HEK293 (cell line): ENCODE data around the gene CTIF.

Experiments
- CTCF ChIA-PET: fragments of 350-600 bp; formaldehyde crosslinking; extraction: SDS; loops from one replicate; lab custom pipeline; 2021; ENCODE audit warnings: antibody characterized with exemption; lab: Yijun Ruan, JAX
- POLR2A ChIA-PET: fragments of 300-600 bp; formaldehyde crosslinking; extraction: SDS; loops from one replicate; lab custom pipeline; 2020; ENCODE audit warnings: antibody characterized with exemption, inconsistent platforms; lab: Yijun Ruan, JAX
- H3K27ac ChIP-seq: fragments of 200-500 bp; sonication (Bioruptor generic); 2 replicates; pipeline ENCODE4 v1.5.1; 2014; ENCODE audit warnings: low read depth, low read length, control low read depth, inconsistent platforms; ENCODE audit errors: extremely low read depth
- H3K36me3 ChIP-seq, 2 experiments: fragments of 200-500 bp in 1 of 2; sonication (Bioruptor generic) in 1 of 2; 1 replicate in 1 of 2; 2 replicates in 1 of 2; pipeline ENCODE4 v1.5.1; 2014 to 2017; ENCODE audit warnings: inconsistent platforms in 2 of 2, low read length in 2 of 2; ENCODE audit not compliant: control insufficient read depth in 2 of 2, insufficient read depth in 1 of 2
- H3K4me1 ChIP-seq: fragments of 200-500 bp; sonication (Bioruptor generic); 2 replicates; pipeline ENCODE4 v1.5.1; 2014; ENCODE audit warnings: mild to moderate bottlenecking, low read length, inconsistent platforms; ENCODE audit not compliant: control insufficient read depth, insufficient read depth
- H3K4me3 ChIP-seq: 2 replicates; pipeline ENCODE4 v1.5.1; 2011; ENCODE audit warnings: low read depth, mild to moderate bottlenecking, control low read depth, low read length, moderate library complexity
- H3K9me3 ChIP-seq: fragments of 200-500 bp; sonication (Bioruptor generic); 2 replicates; pipeline ENCODE4 v1.5.1; 2014; ENCODE audit warnings: low read depth, low read length, inconsistent platforms; ENCODE audit not compliant: control insufficient read depth, insufficient read depth
- PRDM1 ChIP-seq: fragments of 450-650 bp; formaldehyde crosslinking; IDR thresholded peaks from 2 replicates; pipeline ENCODE4; 2016; ENCODE audit warnings: missing biosample characterization, missing genetic modification characterization
- PRDM10 ChIP-seq: fragments of 450-650 bp; formaldehyde crosslinking; IDR thresholded peaks from 2 replicates; pipeline ENCODE4 v1.5.1; 2016; ENCODE audit warnings: missing biosample characterization, missing genetic modification characterization
- SETDB1 ChIP-seq: IDR thresholded peaks from one replicate; pipeline ENCODE4 v1.6.1; 2017; ENCODE audit warnings: mild to moderate bottlenecking, low read length, moderate library complexity, mixed read lengths; ENCODE audit not compliant: insufficient read length
- SP3 ChIP-seq: fragments of 450-650 bp; formaldehyde crosslinking; IDR thresholded peaks from 2 replicates; pipeline ENCODE4 v1.5.1; 2016; ENCODE audit warnings: missing biosample characterization, missing genetic modification characterization
- TRIM28 ChIP-seq: IDR thresholded peaks from 2 replicates; pipeline ENCODE4 v1.6.1; 2011; ENCODE audit warnings: low read length, control low read depth, borderline replicate concordance
- ZBTB21 ChIP-seq: fragments of 450-650 bp; formaldehyde crosslinking; IDR thresholded peaks from 2 replicates; pipeline ENCODE4 v1.5.1; 2017; ENCODE audit warnings: missing biosample characterization, missing genetic modification characterization
- ZBTB6 ChIP-seq: fragments of 450-650 bp; formaldehyde crosslinking; IDR thresholded peaks from 2 replicates; pipeline ENCODE4 v1.5.1; 2017; ENCODE audit warnings: missing biosample characterization, missing genetic modification characterization
- ZNF155 ChIP-seq: fragments of 450-650 bp; formaldehyde crosslinking; IDR thresholded peaks from 2 replicates; pipeline ENCODE4 v1.5.1; 2016; ENCODE audit warnings: missing biosample characterization, missing genetic modification characterization
- ZNF239 ChIP-seq: fragments of 450-650 bp; formaldehyde crosslinking; IDR thresholded peaks from 2 replicates; pipeline ENCODE4 v1.5.1; 2016; ENCODE audit warnings: missing biosample characterization, missing genetic modification characterization
- ZNF324 ChIP-seq: fragments of 450-650 bp; formaldehyde crosslinking; IDR thresholded peaks from 2 replicates; pipeline ENCODE4 v1.5.1; 2016; ENCODE audit warnings: missing biosample characterization, missing genetic modification characterization
- ZNF558 ChIP-seq: fragments of 450-650 bp; formaldehyde crosslinking; IDR thresholded peaks from 2 replicates; pipeline ENCODE4 v1.5.1; 2016; ENCODE audit warnings: missing biosample characterization, missing genetic modification characterization
- ZNF610 ChIP-seq: fragments of 450-650 bp; formaldehyde crosslinking; IDR thresholded peaks from 2 replicates; pipeline ENCODE4 v1.5.1; 2016; ENCODE audit warnings: missing biosample characterization, missing genetic modification characterization, borderline replicate concordance
- ZNF639 ChIP-seq: fragments of 450-650 bp; formaldehyde crosslinking; IDR thresholded peaks from 2 replicates; pipeline ENCODE4 v1.5.1; 2016; ENCODE audit warnings: missing biosample characterization, missing genetic modification characterization
- ZNF791 ChIP-seq: fragments of 450-650 bp; formaldehyde crosslinking; IDR thresholded peaks from 2 replicates; pipeline ENCODE4 v1.5.1; 2016; ENCODE audit warnings: missing biosample characterization, missing genetic modification characterization

The CTIF gene

GRCh38 chr18:48885924-48886400, 347.1 kb downstream of the CTIF start (continued):
- TF ChIP-seq SP3 (tag by site-specific recombination) (no peak), TRIM28 (no peak), ZBTB6 (tag by site-specific recombination) (no peak), ZNF639 (tag by site-specific recombination) (no peak), ZNF324 (tag by site-specific recombination) (no peak), ZNF610 (tag by site-specific recombination) (no peak), ZNF791 (tag by site-specific recombination) (no peak), ZBTB21 (tag by site-specific recombination) (no peak), ZNF558 (no peak), SETDB1 (no peak)

GRCh38 chr18:48886520-48887293, 347.9 kb downstream of the CTIF start:
- Histone ChIP-seq H3K36me3 (no peaks in the 10 kb centered on the region), H3K9me3 (no peaks in the 10 kb centered on the region), H3K4me3 (no peak overlapping the region), H3K4me1 (no peaks in the 10 kb centered on the region), H3K27ac (no peak overlapping the region)
- ChIA-PET CTCF (no interaction called here), POLR2A (interaction anchor here (0.6 kb wide), 1 partner anchor 263 kb away, joined by 3 read pairs; no protein-coding TSS in a partner anchor)
- TF ChIP-seq PRDM10 (tag by site-specific recombination), result peak; percentile 23
- TF ChIP-seq ZNF239 (tag by site-specific recombination), result no peak
- TF ChIP-seq PRDM1 (tag by site-specific recombination), result peak; percentile 92

GRCh38 chr18:48887294-48887904, 348.6 kb downstream of the CTIF start:
- CTCF ChIA-PET, result interaction anchor here (0.6 kb wide), 1 partner anchor 412 kb away, joined by 3 read pairs; no protein-coding TSS in a partner anchor
- POLR2A ChIA-PET, result no interaction called here
- Histone ChIP-seq H3K9me3 (no peaks in the 10 kb centered on the region), H3K4me3 (no peak overlapping the region), H3K4me1 (no peaks in the 10 kb centered on the region), H3K36me3 (no peaks in the 10 kb centered on the region), H3K27ac (no peak overlapping the region)
- TF ChIP-seq PRDM10 (tag by site-specific recombination), result peak; percentile 64
- TF ChIP-seq ZNF155 (tag by site-specific recombination), result no peak
